Esophagus (tissue), 2 donors: ENCODE data around the gene OGDH. TPM values are rescaled to one million over a fixed set of nuclear protein-coding genes. Genes with fewer than 3 reads are reported as not detected.
A peak's percentile ranks its signal among the peaks of the same experiment; 100 is the strongest.

Source experiments
- H3K27ac ChIP-seq, 2 donors: one replicate each; pipeline ENCODE4 v1.5.1; 2013; ENCODE audit warnings: low read depth in 2 of 2, mild to moderate bottlenecking in 2 of 2, inconsistent platforms in 1 of 2, low read length in 1 of 2, moderate library complexity in 1 of 2
- H3K27me3 ChIP-seq, 2 donors: one replicate each; pipeline ENCODE4 v1.6.1; 2013; ENCODE audit warnings: low read length in 2 of 2, control low read depth in 1 of 2, mild to moderate bottlenecking in 1 of 2; ENCODE audit not compliant: insufficient read depth in 2 of 2, control insufficient read depth in 1 of 2
- H3K36me3 ChIP-seq, 2 donors: one replicate each; pipeline ENCODE4 v1.6.1; 2013; ENCODE audit warnings: low read length in 1 of 2; ENCODE audit not compliant: control insufficient read depth in 2 of 2, insufficient read depth in 2 of 2
- H3K4me1 ChIP-seq, 2 donors: one replicate each; pipeline ENCODE4 v1.6.1; 2013; ENCODE audit warnings: low read length in 1 of 2; ENCODE audit not compliant: control insufficient read depth in 2 of 2, insufficient read depth in 2 of 2
- H3K4me3 ChIP-seq, 2 donors: one replicate each; pipeline ENCODE4 v1.5.1; 2013; ENCODE audit warnings: low read length in 2 of 2, mild to moderate bottlenecking in 2 of 2, low read depth in 1 of 2, moderate library complexity in 1 of 2
- H3K9me3 ChIP-seq, 2 donors: one replicate each; pipeline ENCODE4 v1.6.1; 2013; ENCODE audit warnings: mild to moderate bottlenecking in 2 of 2, low read depth in 1 of 2, low read length in 1 of 2, moderate library complexity in 1 of 2; ENCODE audit not compliant: control insufficient read depth in 2 of 2, insufficient read depth in 1 of 2
- WGBS, 2 donors: extraction: QIAGEN DNeasy Blood & Tissue Kit; methylation state at CpG; one replicate each; pipeline ENCODE4 v1.1.7; 2013; 5-methylcytosine and 5-hydroxymethylcytosine counted together
- polyA plus RNA-seq, 2 donors: library from polyadenylated mRNA; stranded (reverse); fragments of 200-250 nt; gene quantifications; one replicate each; pipeline ENCODE4 v1.2.3, GENCODE V29; 2013
- donor health status: healthy with polysubstance abuse.
- donor health status: Bipolar disorder and iron deficiency.

OGDH gene
- polyA plus RNA-seq, 2 donors, result 25.8 to 43.0 TPM

- Histone ChIP-seq H3K4me3 (no peak overlapping the region), H3K4me1 (peaks cover 0 to 10% of the 10 kb centered on the region in 2 donors), H3K27me3 (no peaks in the 10 kb centered on the region), H3K36me3 (peaks cover 0 to 26% of the 10 kb centered on the region in 2 donors), H3K27ac (no peak overlapping the region), H3K9me3 (no peaks in the 10 kb centered on the region)
- WGBS, 2 donors, result 61 to 78% methylated on average over 6 of the region's 6 CpGs
Observed at GRCh38 chr7:44625526-44626471, 19.4 kb downstream of the OGDH start.

- no peaks in the 10 kb centered on the region for H3K9me3 ChIP-seq
- H3K4me1 ChIP-seq, result peaks cover 0 to 10% of the 10 kb centered on the region in 2 donors
- H3K4me3 ChIP-seq, result no peak overlapping the region
- no peak overlapping the region for H3K27ac ChIP-seq
- no peaks in the 10 kb centered on the region for H3K27me3 ChIP-seq
- WGBS, 2 donors, result 66 to 79% methylated on average over 4 of the region's 4 CpGs
- peaks cover 0 to 26% of the 10 kb centered on the region in 2 donors for H3K36me3 ChIP-seq
Observed at GRCh38 chr7:44626620-44627019, 20.2 kb downstream of the OGDH start.

- Histone ChIP-seq H3K27ac (no peak overlapping the region), H3K36me3 (peaks cover 0 to 18% of the 10 kb centered on the region in 2 donors), H3K4me1 (peaks cover 2 to 5% of the 10 kb centered on the region in 2 donors), H3K27me3 (no peaks in the 10 kb centered on the region), H3K9me3 (no peaks in the 10 kb centered on the region), H3K4me3 (no peak overlapping the region)
- 78 to 85% methylated on average over 13 of the region's 13 CpGs for WGBS, 2 donors
Observed at GRCh38 chr7:44629829-44630522, 23.5 kb downstream of the OGDH start.

GRCh38 chr7:44630792-44631457, 24.5 kb downstream of the OGDH start:
- H3K36me3 ChIP-seq, result peaks cover 0 to 12% of the 10 kb centered on the region in 2 donors
- no peak overlapping the region for H3K4me3 ChIP-seq
- H3K9me3 ChIP-seq, result no peaks in the 10 kb centered on the region
- peaks cover 4 to 10% of the 10 kb centered on the region in 2 donors for H3K4me1 ChIP-seq
- 75 to 78% methylated on average over 11 of the region's 11 CpGs for WGBS, 2 donors
- peak overlapping the region in 1 of 2 donors; percentile 28 for H3K27ac ChIP-seq
- H3K27me3 ChIP-seq, result no peaks in the 10 kb centered on the region

GRCh38 chr7:44631458-44632115, 25.2 kb downstream of the OGDH start:
- 53 to 63% methylated on average over 6 of the region's 6 CpGs for WGBS, 2 donors
- H3K27me3 ChIP-seq, result no peaks in the 10 kb centered on the region
- H3K36me3 ChIP-seq, result peaks cover 0 to 11% of the 10 kb centered on the region in 2 donors
- H3K27ac ChIP-seq, result peak overlapping the region; percentile 14 to 52
- H3K4me3 ChIP-seq, result no peak overlapping the region
- no peaks in the 10 kb centered on the region for H3K9me3 ChIP-seq
- peaks cover 4 to 15% of the 10 kb centered on the region in 2 donors for H3K4me1 ChIP-seq

GRCh38 chr7:44632196-44632595, 25.8 kb downstream of the OGDH start:
- Histone ChIP-seq H3K36me3 (peaks cover 0 to 9% of the 10 kb centered on the region in 2 donors), H3K27me3 (no peaks in the 10 kb centered on the region), H3K4me1 (peaks cover 4 to 19% of the 10 kb centered on the region in 2 donors), H3K9me3 (no peaks in the 10 kb centered on the region), H3K27ac (peak overlapping the region in 1 of 2 donors; percentile 52), H3K4me3 (no peak overlapping the region)
- 84 to 85% methylated on average over 4 of the region's 4 CpGs for WGBS, 2 donors

- WGBS, 2 donors, result 55 to 57% methylated on average over 10 of the region's 10 CpGs
- no peaks in the 10 kb centered on the region for H3K27me3 ChIP-seq
- H3K36me3 ChIP-seq, result peaks cover 0 to 9% of the 10 kb centered on the region in 2 donors
- no peak overlapping the region for H3K4me3 ChIP-seq
- H3K9me3 ChIP-seq, result no peaks in the 10 kb centered on the region
- peaks cover 7 to 21% of the 10 kb centered on the region in 2 donors for H3K4me1 ChIP-seq
- H3K27ac ChIP-seq, result peak overlapping the region; percentile 69 to 78
Observed at GRCh38 chr7:44633254-44634186, 27.1 kb downstream of the OGDH start.

GRCh38 chr7:44634187-44634838, 27.9 kb downstream of the OGDH start:
- Histone ChIP-seq H3K27me3 (no peaks in the 10 kb centered on the region), H3K9me3 (no peaks in the 10 kb centered on the region), H3K36me3 (peaks cover 0 to 6% of the 10 kb centered on the region in 2 donors), H3K4me3 (no peak overlapping the region), H3K4me1 (peaks cover 7 to 28% of the 10 kb centered on the region in 2 donors), H3K27ac (peak overlapping the region; percentile 69 to 70)
- WGBS, 2 donors, result 54 to 55% methylated on average over 5 of the region's 5 CpGs
